BLaER1 (cell line): ENCODE results near the gene JAZF1.
"Not testable (repeated sequence)": the region's sequence is repeated elsewhere in the genome, so short reads cannot be mapped to it uniquely, and the experiment has no call there.

Experiments
- H3K27ac ChIP-seq: shearing (Covaris generic); formaldehyde crosslinking; 2 replicates; pipeline ENCODE4 v1.8.1; 2022
- H3K27me3 ChIP-seq: shearing (Covaris generic); formaldehyde crosslinking; 2 replicates; pipeline ENCODE4 v1.8.1; 2022
- H3K36me3 ChIP-seq: shearing (Covaris generic); formaldehyde crosslinking; 2 replicates; pipeline ENCODE4 v1.8.1; 2022
- H3K4me1 ChIP-seq: shearing (Covaris generic); formaldehyde crosslinking; 2 replicates; pipeline ENCODE4 v1.8.1; 2022
- H3K4me2 ChIP-seq: shearing (Covaris generic); formaldehyde crosslinking; 2 replicates; pipeline ENCODE4 v1.8.1; 2022
- H3K4me3 ChIP-seq: shearing (Covaris generic); formaldehyde crosslinking; 2 replicates; pipeline ENCODE4 v1.8.1; 2022
- H3K9ac ChIP-seq: shearing (Covaris generic); formaldehyde crosslinking; 2 replicates; pipeline ENCODE4 v1.8.1; 2022
- H3K9me3 ChIP-seq: shearing (Covaris generic); formaldehyde crosslinking; 2 replicates; pipeline ENCODE4 v1.8.1; 2022
- H4K20me1 ChIP-seq: shearing (Covaris generic); formaldehyde crosslinking; 2 replicates; pipeline ENCODE4 v1.8.1; 2022
- Cebpa-rat ChIP-seq: shearing (Covaris generic); IDR thresholded peaks from 2 replicates; pipeline ENCODE4 v1.8.1; 2022

Gene JAZF1

GRCh38 chr7:27861747-27862146 is 318.8 kb downstream of the JAZF1 start:
- no peak for TF ChIP-seq Cebpa-rat
- H3K4me1 ChIP-seq: peaks cover 38% of the 10 kb centered on the region
- peaks cover 18% of the 10 kb centered on the region for H3K9me3 ChIP-seq
- no peak overlapping the region for H3K4me2 ChIP-seq
- no peaks in the 10 kb centered on the region for H3K27me3 ChIP-seq
- H3K27ac ChIP-seq: no peak overlapping the region
- no peaks in the 10 kb centered on the region for H4K20me1 ChIP-seq
- no peak overlapping the region for H3K4me3 ChIP-seq
- H3K9ac ChIP-seq: no peak overlapping the region
- 0 out of 2 replicates have a peak, but pooled peaks cover 3% of the 10 kb centered on the region for H3K36me3 ChIP-seq

GRCh38 chr7:27860800-27861199 is 319.8 kb downstream of the JAZF1 start:
- 0 out of 2 replicates have a peak, but pooled peaks cover 12% of the 10 kb centered on the region for H3K36me3 ChIP-seq
- no peak overlapping the region for H3K9ac ChIP-seq
- no peaks in the 10 kb centered on the region for H3K27me3 ChIP-seq
- no peaks in the 10 kb centered on the region for H4K20me1 ChIP-seq
- no peak overlapping the region for H3K4me2 ChIP-seq
- H3K4me3 ChIP-seq: no peak overlapping the region
- no peak overlapping the region for H3K27ac ChIP-seq
- peaks cover 27% of the 10 kb centered on the region for H3K9me3 ChIP-seq
- H3K4me1 ChIP-seq: peaks cover 28% of the 10 kb centered on the region
- TF ChIP-seq Cebpa-rat: no peak

GRCh38 chr7:27856703-27857485 is 323.7 kb downstream of the JAZF1 start:
- not testable (repeated sequence) for H3K4me3 ChIP-seq, H3K27ac ChIP-seq, H3K4me2 ChIP-seq, H3K4me1 ChIP-seq, H3K9ac ChIP-seq, H4K20me1 ChIP-seq, H3K27me3 ChIP-seq
- Histone ChIP-seq H3K36me3 (0 out of 2 replicates have a peak, but pooled peaks cover 15% of the 10 kb centered on the region), H3K9me3 (peaks cover 45% of the 10 kb centered on the region)

DNA sequence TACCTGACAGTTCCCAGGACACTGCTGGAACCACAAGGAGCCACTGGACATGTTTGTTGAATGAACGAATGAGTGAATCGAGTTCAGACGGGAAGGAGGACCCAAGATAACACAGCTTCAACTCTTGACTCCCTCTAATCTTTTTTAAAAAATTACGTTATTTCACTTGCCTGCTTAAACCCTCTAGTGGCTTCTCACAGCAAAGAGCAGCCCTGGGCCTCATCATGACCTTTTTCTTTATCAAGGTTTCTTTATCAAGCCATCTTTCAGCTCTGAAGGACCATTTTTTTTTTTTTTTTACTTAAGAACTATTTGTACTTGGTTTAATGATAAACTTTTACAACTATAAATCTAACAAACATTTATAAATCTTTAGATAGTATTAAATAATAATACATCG is 330.1 kb downstream of the JAZF1 start:
- Histone ChIP-seq H3K9me3 (peaks cover 15% of the 10 kb centered on the region; the same call in 1 of the 2 replicates), H3K36me3 (0 out of 2 replicates have a peak, but pooled peaks cover under 1% of the 10 kb centered on the region), H3K27ac (no peak overlapping the region), H3K4me1 (no peaks in the 10 kb centered on the region), H3K9ac (no peak overlapping the region), H3K4me2 (no peak overlapping the region), H3K4me3 (no peak overlapping the region), H4K20me1 (no peaks in the 10 kb centered on the region), H3K27me3 (no peaks in the 10 kb centered on the region)
- TF ChIP-seq Cebpa-rat: no peak

DNA sequence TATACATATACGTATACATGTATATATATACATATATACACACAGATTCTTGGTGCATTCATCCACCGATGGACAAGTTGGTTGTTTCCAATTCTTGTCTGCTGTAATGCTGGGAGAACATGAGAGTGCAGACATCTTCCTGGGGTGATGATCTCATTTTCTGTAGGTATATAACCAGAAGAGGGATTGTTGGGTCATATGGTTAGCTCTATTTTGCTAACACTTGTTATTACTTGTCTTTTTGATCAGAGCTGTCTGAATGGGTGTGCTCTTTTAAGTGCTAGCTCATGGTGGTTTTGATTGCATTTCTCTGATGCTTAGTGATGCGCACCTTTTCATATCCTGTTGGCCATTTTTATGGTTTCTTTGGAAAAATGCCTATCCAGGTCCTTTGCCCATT is 334.2 kb downstream of the JAZF1 start:
- H3K9ac ChIP-seq: no peak overlapping the region
- no peak for TF ChIP-seq Cebpa-rat

GRCh38 chr7:27843584-27844305 is 336.9 kb downstream of the JAZF1 start:
- H3K4me2 ChIP-seq: no peak overlapping the region
- H3K27me3 ChIP-seq: no peaks in the 10 kb centered on the region
- H3K9me3 ChIP-seq: no peaks in the 10 kb centered on the region
- no peaks in the 10 kb centered on the region for H3K36me3 ChIP-seq
- no peak overlapping the region for H3K27ac ChIP-seq
- H4K20me1 ChIP-seq: no peaks in the 10 kb centered on the region
- peaks cover 43% of the 10 kb centered on the region for H3K4me1 ChIP-seq
- H3K4me3 ChIP-seq: no peak overlapping the region
- H3K9ac ChIP-seq: no peak overlapping the region
- no peak for TF ChIP-seq Cebpa-rat

More for the DNA sequence above, 334.2 kb downstream of the JAZF1 start:
- H4K20me1 ChIP-seq: no peaks in the 10 kb centered on the region
- H3K9me3 ChIP-seq: no peaks in the 10 kb centered on the region
- peaks cover 16% of the 10 kb centered on the region for H3K4me1 ChIP-seq
- no peaks in the 10 kb centered on the region for H3K36me3 ChIP-seq
- no peak overlapping the region for H3K27ac ChIP-seq
- H3K4me3 ChIP-seq: no peak overlapping the region
- no peak overlapping the region for H3K4me2 ChIP-seq
- no peaks in the 10 kb centered on the region for H3K27me3 ChIP-seq

DNA sequence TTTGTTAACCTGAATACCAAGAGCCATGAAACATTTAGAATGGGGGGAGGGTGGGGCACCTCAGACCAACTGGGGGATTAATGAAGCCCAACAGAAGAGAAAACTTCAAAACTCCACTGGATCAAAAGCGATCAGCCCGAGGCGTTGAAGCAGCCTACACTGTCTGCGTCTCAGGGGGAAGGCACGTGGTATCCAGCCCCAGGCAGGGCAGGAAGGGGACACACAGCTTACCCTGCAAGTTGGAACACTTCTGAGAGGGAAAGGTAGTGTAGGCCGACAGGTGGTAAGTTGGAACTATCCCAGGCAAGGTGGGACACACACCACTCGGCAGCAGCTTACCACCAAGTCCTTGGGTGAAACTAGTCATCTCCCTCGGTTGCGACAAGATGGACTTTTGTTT is 337.7 kb downstream of the JAZF1 start:
- Histone ChIP-seq H3K4me3 (no peak overlapping the region), H3K9ac (no peak overlapping the region), H3K27ac (no peak overlapping the region), H3K4me2 (peak overlapping the region; percentile 16; the same call in 1 of the 2 replicates), H3K27me3 (no peaks in the 10 kb centered on the region), H4K20me1 (no peaks in the 10 kb centered on the region), H3K4me1 (peaks cover 50% of the 10 kb centered on the region), H3K36me3 (no peaks in the 10 kb centered on the region), H3K9me3 (no peaks in the 10 kb centered on the region)
- TF ChIP-seq Cebpa-rat: no peak

- H3K36me3 ChIP-seq: no peaks in the 10 kb centered on the region
- no peaks in the 10 kb centered on the region for H3K27me3 ChIP-seq
- H3K4me2 ChIP-seq: 0 out of 2 replicates have a peak overlapping the region, but pooled peaks have one; percentile 16
- H3K4me3 ChIP-seq: no peak overlapping the region
- no peaks in the 10 kb centered on the region for H3K9me3 ChIP-seq
- no peak overlapping the region for H3K27ac ChIP-seq
- H3K4me1 ChIP-seq: peaks cover 50% of the 10 kb centered on the region
- no peak overlapping the region for H3K9ac ChIP-seq
- no peak for TF ChIP-seq Cebpa-rat
- no peaks in the 10 kb centered on the region for H4K20me1 ChIP-seq
Observed at GRCh38 chr7:27842094-27842692, 338.4 kb downstream of the JAZF1 start.

GRCh38 chr7:27840760-27841364 is 339.7 kb downstream of the JAZF1 start:
- Histone ChIP-seq H3K9ac (no peak overlapping the region), H3K27me3 (no peaks in the 10 kb centered on the region), H4K20me1 (no peaks in the 10 kb centered on the region), H3K36me3 (peaks cover 8% of the 10 kb centered on the region), H3K27ac (no peak overlapping the region), H3K4me1 (peaks cover 50% of the 10 kb centered on the region), H3K9me3 (no peaks in the 10 kb centered on the region), H3K4me2 (peak overlapping the region; percentile 59), H3K4me3 (no peak overlapping the region)
- no peak for TF ChIP-seq Cebpa-rat
